Measurements from ENCODE around the gene MOG.

GRCh38 chr6:29680904-29681303 is 24.0 kb downstream of the MOG start, which contains the start of gene ZFP57:
- TF ChIP-seq CHD4 (IDR thresholded peaks at IDR 0.05; ENCODE audit: borderline replicate concordance) = no peak
- no peak for TF ChIP-seq JUN (IDR thresholded peaks at IDR 0.05)
- TF ChIP-seq CTCF (IDR thresholded peaks at IDR 0.05) = no peak
- TF ChIP-seq BCL3 (IDR thresholded peaks at IDR 0.05) = no peak
- TF ChIP-seq REST (IDR thresholded peaks at IDR 0.05) = no peak
- TF ChIP-seq FOSL2 (IDR thresholded peaks at IDR 0.05) = no peak
- no peak for TF ChIP-seq FOSL2 (CRISPR knock-in tag; IDR thresholded peaks at IDR 0.05)
- no peak for TF ChIP-seq POLR2A (IDR thresholded peaks at IDR 0.05; ENCODE audit: low read length)
- no peak for TF ChIP-seq ZFP36 (IDR thresholded peaks at IDR 0.05; ENCODE audit: borderline replicate concordance, partially characterized antibody)
- no peak for TF ChIP-seq CBX2 (IDR thresholded peaks at IDR 0.05; ENCODE audit: borderline replicate concordance, low read depth)
- no peak for TF ChIP-seq BHLHE40 (IDR thresholded peaks at IDR 0.05; ENCODE audit: low read depth, low read length)
- no peak for TF ChIP-seq NFE2L2 (conservative IDR thresholded peaks at IDR 0.05; ENCODE audit: low read length)
- TF ChIP-seq CEBPB (IDR thresholded peaks at IDR 0.05) = no peak
- TF ChIP-seq KDM1A (IDR thresholded peaks at IDR 0.05; ENCODE audit: low read depth) = no peak
- no peak for TF ChIP-seq EP300 (IDR thresholded peaks at IDR 0.05)
